Fibroblast of lung (primary cell): ENCODE measurements around the gene TUBGCP2.
"Not testable (repeated sequence)": the region's sequence is repeated elsewhere in the genome, so short reads cannot be mapped to it uniquely, and the experiment has no call there.

Experiments
- EZH2 ChIP-seq: IDR thresholded peaks from 2 replicates; pipeline ENCODE4 v1.5.1; 2012; ENCODE audit warnings: low read length, control low read depth, mild to moderate bottlenecking; ENCODE audit errors: missing control alignments
- TF ChIP-seq, protein P1 (sequence below), 2 donors: IDR thresholded peaks in 1 of 2; conservative IDR thresholded peaks in 1 of 2; 1 replicate in 1 of 2; 2 replicates in 1 of 2; pipeline ENCODE4 v1.5.1; 2011 to 2012; ENCODE audit warnings: low read length in 2 of 2, control low read depth in 1 of 2, inconsistent platforms in 1 of 2, low read depth in 1 of 2, mild to moderate bottlenecking in 1 of 2

GRCh38 chr10:133265052-133265451, 43.6 kb downstream of the TUBGCP2 start:
- TF ChIP-seq, protein P1, sequence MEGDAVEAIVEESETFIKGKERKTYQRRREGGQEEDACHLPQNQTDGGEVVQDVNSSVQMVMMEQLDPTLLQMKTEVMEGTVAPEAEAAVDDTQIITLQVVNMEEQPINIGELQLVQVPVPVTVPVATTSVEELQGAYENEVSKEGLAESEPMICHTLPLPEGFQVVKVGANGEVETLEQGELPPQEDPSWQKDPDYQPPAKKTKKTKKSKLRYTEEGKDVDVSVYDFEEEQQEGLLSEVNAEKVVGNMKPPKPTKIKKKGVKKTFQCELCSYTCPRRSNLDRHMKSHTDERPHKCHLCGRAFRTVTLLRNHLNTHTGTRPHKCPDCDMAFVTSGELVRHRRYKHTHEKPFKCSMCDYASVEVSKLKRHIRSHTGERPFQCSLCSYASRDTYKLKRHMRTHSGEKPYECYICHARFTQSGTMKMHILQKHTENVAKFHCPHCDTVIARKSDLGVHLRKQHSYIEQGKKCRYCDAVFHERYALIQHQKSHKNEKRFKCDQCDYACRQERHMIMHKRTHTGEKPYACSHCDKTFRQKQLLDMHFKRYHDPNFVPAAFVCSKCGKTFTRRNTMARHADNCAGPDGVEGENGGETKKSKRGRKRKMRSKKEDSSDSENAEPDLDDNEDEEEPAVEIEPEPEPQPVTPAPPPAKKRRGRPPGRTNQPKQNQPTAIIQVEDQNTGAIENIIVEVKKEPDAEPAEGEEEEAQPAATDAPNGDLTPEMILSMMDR (conservative IDR thresholded peaks at IDR 0.05 in 1 of 2, IDR thresholded peaks at IDR 0.05 in 1 of 2; ENCODE audit: low read depth in 1 of 2, low read length in 2 of 2), result not testable (repeated sequence)
- not testable (repeated sequence) for TF ChIP-seq EZH2
